ENCODE data around the gene IFNAR2. TPM values are rescaled to one million over a fixed set of nuclear protein-coding genes. Genes with fewer than 3 reads are reported as not detected.

Gene IFNAR2
- total and polyA plus RNA-seq, 2 donors (not counting 3 experiments of a cell fraction or from before 2014, with no cell fraction given), result 22.8 to 42.1 TPM

DNA sequence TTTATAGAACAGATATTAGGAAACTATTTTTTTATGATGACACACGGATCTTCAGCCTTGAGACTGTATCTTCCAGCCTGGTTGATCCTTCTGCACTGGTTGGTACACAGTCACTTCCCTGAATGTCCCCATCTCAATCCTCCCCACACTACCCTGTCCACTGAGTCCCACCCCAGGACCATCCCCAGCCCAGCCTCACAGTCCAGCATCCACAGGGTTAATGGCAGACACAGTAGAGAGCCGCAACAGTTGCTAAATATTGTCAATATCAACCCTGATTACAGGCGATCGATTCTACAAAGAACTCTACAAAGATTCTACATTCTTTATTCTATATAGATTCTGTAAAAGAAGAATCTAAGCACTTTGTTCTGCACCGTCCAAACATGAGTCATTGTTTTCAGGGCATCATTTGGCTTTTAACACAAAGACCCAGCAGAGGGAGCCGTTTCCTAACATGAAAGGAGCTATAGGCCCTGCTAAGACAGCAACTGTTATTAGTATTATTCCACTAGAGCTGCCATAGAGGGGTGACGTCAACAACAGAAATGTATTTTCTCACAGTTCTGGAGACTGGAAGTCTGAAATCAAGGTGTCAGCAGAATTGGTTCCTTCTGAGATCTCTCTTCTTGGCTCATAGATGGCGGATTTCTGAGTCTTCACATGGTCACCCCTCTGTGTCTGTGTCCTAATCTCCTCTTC is 30.1 kb upstream of the IFNAR2 start:
- Histone ChIP-seq H3K27me3 (ENCODE audit: control insufficient read depth in 2 of 2, insufficient read depth in 2 of 2, low read length in 2 of 2) (no peaks in the 10 kb centered on the region), H3K4me1 (ENCODE audit: control insufficient read depth, extremely low read depth, insufficient read depth, low read length) (no peaks in the 10 kb centered on the region), H2AFZ (ENCODE audit: low read depth, low read length) (no peak overlapping the region), H3K27ac (ENCODE audit: insufficient read depth, low read depth, low read length) (no peak overlapping the region), H3K4me3 (replicated peaks in 1 of 3; ENCODE audit: insufficient read depth in 1 of 3, low read depth in 1 of 3, low read length in 3 of 3) (no peak overlapping the region), H3K9me1 (replicated peaks; ENCODE audit: control insufficient read depth, extremely low read depth, insufficient read depth, low read length) (no peaks in the 10 kb centered on the region), H3K36me3 (ENCODE audit: control insufficient read depth in 2 of 2, extremely low read depth in 1 of 2, insufficient read depth in 2 of 2, low read length in 2 of 2) (no peaks in the 10 kb centered on the region), H3K4me2 (ENCODE audit: insufficient read depth, low read length) (no peak overlapping the region), H3K9ac (replicated peaks; ENCODE audit: extremely low read depth, insufficient read depth, low read length) (no peak overlapping the region), H4K20me1 (replicated peaks; ENCODE audit: control insufficient read depth, extremely low read depth, insufficient read depth, low read length) (no peaks in the 10 kb centered on the region), H3K79me2 (ENCODE audit: control insufficient read depth, insufficient read depth, low read length) (no peaks in the 10 kb centered on the region), H3K9me3 (replicated peaks; ENCODE audit: control insufficient read depth, insufficient read depth, low read length) (no peaks in the 10 kb centered on the region)
- FAIRE-seq (peak; percentile 92), DNase-seq (ENCODE audit: low read depth, low spot score) (peak; percentile 95)
- CTCF ChIA-PET, result interaction anchor here (0.6 to 1.1 kb wide), 62 partner anchors 9 to 407 kb away, joined by 3 to 133 read pairs (median 5); partner anchors contain the start of genes DNAJC28, DONSON, IFNAR1 and IFNAR2
- dilution Hi-C loops (cut with MboI; ENCODE audit: extremely low pct_ligation_motif_present, low sequenced_read_pairs), result no loop called here
- BruUV-seq (replicated peaks), result no TSS peak
- POLR2A ChIA-PET, result interaction anchor here (1.0 kb wide), 1 partner anchor 246 kb away, joined by 3 read pairs; no protein-coding TSS in a partner anchor
- intact Hi-C loops (cut with micrococcal nuclease), result loop anchor here (1.0 to 5.0 kb wide), 5 partner anchors 67 to 367 kb away; partner anchors contain the start of gene IL10RB
- TF ChIP-seq FOS (IDR thresholded peaks at IDR 0.05; ENCODE audit: borderline replicate concordance, insufficient read depth, low read length) (peak; percentile 79), MYC (IDR thresholded peaks at IDR 0.05; ENCODE audit: low read depth, low read length) (no peak), POLR2AphosphoS5 (IDR thresholded peaks at IDR 0.05; ENCODE audit: insufficient read depth, low read depth, low read length) (no peak), EZH2 (IDR thresholded peaks at IDR 0.05; ENCODE audit: borderline replicate concordance, low read depth, low read length, severe bottlenecking) (no peak), GATA2 (IDR thresholded peaks at IDR 0.05; ENCODE audit: insufficient read depth, insufficient read length, low read depth, low read length) (no peak), POLR2A (IDR thresholded peaks at IDR 0.05; ENCODE audit: low read depth, low read length) (no peak), JUN (IDR thresholded peaks at IDR 0.05; ENCODE audit: borderline replicate concordance, insufficient read depth, insufficient read length, low read depth) (peak; percentile 83)
- TF ChIP-seq, protein P1, sequence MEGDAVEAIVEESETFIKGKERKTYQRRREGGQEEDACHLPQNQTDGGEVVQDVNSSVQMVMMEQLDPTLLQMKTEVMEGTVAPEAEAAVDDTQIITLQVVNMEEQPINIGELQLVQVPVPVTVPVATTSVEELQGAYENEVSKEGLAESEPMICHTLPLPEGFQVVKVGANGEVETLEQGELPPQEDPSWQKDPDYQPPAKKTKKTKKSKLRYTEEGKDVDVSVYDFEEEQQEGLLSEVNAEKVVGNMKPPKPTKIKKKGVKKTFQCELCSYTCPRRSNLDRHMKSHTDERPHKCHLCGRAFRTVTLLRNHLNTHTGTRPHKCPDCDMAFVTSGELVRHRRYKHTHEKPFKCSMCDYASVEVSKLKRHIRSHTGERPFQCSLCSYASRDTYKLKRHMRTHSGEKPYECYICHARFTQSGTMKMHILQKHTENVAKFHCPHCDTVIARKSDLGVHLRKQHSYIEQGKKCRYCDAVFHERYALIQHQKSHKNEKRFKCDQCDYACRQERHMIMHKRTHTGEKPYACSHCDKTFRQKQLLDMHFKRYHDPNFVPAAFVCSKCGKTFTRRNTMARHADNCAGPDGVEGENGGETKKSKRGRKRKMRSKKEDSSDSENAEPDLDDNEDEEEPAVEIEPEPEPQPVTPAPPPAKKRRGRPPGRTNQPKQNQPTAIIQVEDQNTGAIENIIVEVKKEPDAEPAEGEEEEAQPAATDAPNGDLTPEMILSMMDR (IDR thresholded peaks at IDR 0.05; ENCODE audit: extremely low read depth in 1 of 2, insufficient read depth in 1 of 2, low read depth in 1 of 2, low read length in 2 of 2), result peak; percentile 66
- TF ChIP-seq, protein P2, sequence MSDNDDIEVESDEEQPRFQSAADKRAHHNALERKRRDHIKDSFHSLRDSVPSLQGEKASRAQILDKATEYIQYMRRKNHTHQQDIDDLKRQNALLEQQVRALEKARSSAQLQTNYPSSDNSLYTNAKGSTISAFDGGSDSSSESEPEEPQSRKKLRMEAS (IDR thresholded peaks at IDR 0.05; ENCODE audit: insufficient read depth, insufficient read length), result no peak
